GM18861 (cell line): Measurements from ENCODE around the gene SF3B6.
"Not testable (repeated sequence)": the region's sequence is repeated elsewhere in the genome, so short reads cannot be mapped to it uniquely, and the experiment has no call there.

Experiments
- ATAC-seq: cut with Tn5 transposase; IDR thresholded peaks from one replicate; pipeline ENCODE4 v1.9.1; 2021; ENCODE audit not compliant: unreplicated experiment

SF3B6 gene

GRCh38 chr2:24095171-24095677, 19.1 kb upstream of the SF3B6 start:
- ATAC-seq, result not testable (repeated sequence)

- not testable (repeated sequence) for ATAC-seq
Observed at GRCh38 chr2:24093270-24093669, 17.1 kb upstream of the SF3B6 start.

GRCh38 chr2:24088821-24089359, 12.8 kb upstream of the SF3B6 start:
- ATAC-seq, result no peak

- no peak for ATAC-seq
Observed at GRCh38 chr2:24087032-24087431, 10.9 kb upstream of the SF3B6 start.

GRCh38 chr2:24086241-24086640, 10.1 kb upstream of the SF3B6 start:
- ATAC-seq, result no peak

- ATAC-seq, result no peak
Observed at GRCh38 chr2:24085200-24085489, 9.0 kb upstream of the SF3B6 start.

GRCh38 chr2:24084386-24085199, 8.5 kb upstream of the SF3B6 start, which contains the start of gene TP53I3:
TP53I3 (minus strand) TSS chr2:24084834; CDS start chr2:24084326, 508 bp downstream.
- ATAC-seq, result peak; percentile 56

- peak; percentile 81 for ATAC-seq
Observed at GRCh38 chr2:24083567-24084385, 7.7 kb upstream of the SF3B6 start.

- no peak for ATAC-seq
Observed at GRCh38 chr2:24082787-24083566, 6.9 kb upstream of the SF3B6 start.

GRCh38 chr2:24080701-24081100, 4.6 kb upstream of the SF3B6 start:
- ATAC-seq, result no peak

GRCh38 chr2:24077879-24078278, 1.8 kb upstream of the SF3B6 start:
- ATAC-seq, result no peak

GRCh38 chr2:24077535-24077877, 1.4 kb upstream of the SF3B6 start:
- no peak for ATAC-seq

- ATAC-seq, result no peak
Observed at GRCh38 chr2:24076849-24077534, 866 bp upstream of the SF3B6 start.

GRCh38 chr2:24075259-24075658, 867 bp downstream of the SF3B6 start:
- ATAC-seq, result no peak

- no peak for ATAC-seq
Observed at GRCh38 chr2:24073816-24074215, 2.3 kb downstream of the SF3B6 start.

- ATAC-seq, result no peak
Observed at GRCh38 chr2:24072259-24072658, 3.9 kb downstream of the SF3B6 start.

- no peak for ATAC-seq
Observed at GRCh38 chr2:24065341-24065740, 10.8 kb downstream of the SF3B6 start.

GRCh38 chr2:24058564-24059271, 17.4 kb downstream of the SF3B6 start:
- no peak for ATAC-seq

GRCh38 chr2:24055750-24056149, 20.4 kb downstream of the SF3B6 start:
- no peak for ATAC-seq
